H1 (cell line): ENCODE data around the gene GNAO1. TPM values are rescaled to one million over a fixed set of nuclear protein-coding genes. Genes with fewer than 3 reads are reported as not detected.

Experiments used
- CTCF ChIA-PET: fragments of 300-600 bp; sonication (Branson Sonifier 250); formaldehyde crosslinking; loops from one replicate; lab custom pipeline; 2021; ENCODE audit not compliant: partially characterized antibody; lab: Charles Lee
- POLR2A ChIA-PET: fragments of 300-600 bp; sonication (Branson Sonifier 250); formaldehyde crosslinking; loops from one replicate; lab custom pipeline; 2021; ENCODE audit warnings: inconsistent platforms; ENCODE audit not compliant: partially characterized antibody; lab: Charles Lee
- DNase-seq, 2 experiments: peaks; one replicate each; pipeline versions ENCODE4 v3.0.0 to v3.0.0-alpha.2; 2010 to 2022; ENCODE audit warnings: low spot score in 2 of 2, low read depth in 1 of 2, mixed read lengths in 1 of 2
- FAIRE-seq: peaks from 2 replicates; lab custom pipeline; 2011; peaks lifted over from hg19 to GRCh38; lab: Jason Lieb, UNC
- H2AFZ ChIP-seq: 2 replicates; pipeline ENCODE4 v1.8.1; 2012; ENCODE audit warnings: low read length, inconsistent platforms
- H2AK5ac ChIP-seq: 2 replicates; pipeline ENCODE4 v1.6.1; 2013; ENCODE audit warnings: low read depth, low read length
- H2BK120ac ChIP-seq: replicated peaks from 2 replicates; pipeline ENCODE3; 2013; ENCODE audit warnings: low read depth, low read length, inconsistent platforms
- H2BK12ac ChIP-seq: 2 replicates; pipeline ENCODE4 v1.6.1; 2013; ENCODE audit warnings: low read depth, low read length
- H2BK15ac ChIP-seq: 2 replicates; pipeline ENCODE4 v1.6.1; 2013; ENCODE audit warnings: low read length
- H2BK20ac ChIP-seq: 2 replicates; pipeline ENCODE4 v1.6.1; 2013; ENCODE audit warnings: low read length
- H2BK5ac ChIP-seq: 2 replicates; pipeline ENCODE4 v1.6.1; 2013; ENCODE audit warnings: low read depth, low read length
- H3K14ac ChIP-seq: 2 replicates; pipeline ENCODE4 v1.6.1; 2013; ENCODE audit warnings: inconsistent platforms; ENCODE audit not compliant: insufficient read length
- H3K18ac ChIP-seq: 2 replicates; pipeline ENCODE4 v1.6.1; 2013; ENCODE audit warnings: low read length; ENCODE audit errors: extremely low read depth
- H3K23ac ChIP-seq: 2 replicates; pipeline ENCODE4 v1.6.1; 2013; ENCODE audit warnings: inconsistent platforms; ENCODE audit not compliant: insufficient read length
- H3K23me2 ChIP-seq: 2 replicates; pipeline ENCODE4 v1.6.1; 2013; ENCODE audit warnings: low read depth, low read length
- H3K27ac ChIP-seq: 2 replicates; pipeline ENCODE4 v1.6.1; 2011; ENCODE audit warnings: low read depth, low read length, inconsistent platforms
- H3K27me3 ChIP-seq, 4 experiments: replicated peaks in 1 of 4; 1 replicate in 1 of 4; 2 replicates in 3 of 4; pipeline versions ENCODE4 v1.6.1 to v1.8.1; 2011 to 2013; ENCODE audit warnings: low read length in 3 of 4, mild to moderate bottlenecking in 3 of 4, inconsistent platforms in 2 of 4, mixed read lengths in 2 of 4, moderate library complexity in 1 of 4; ENCODE audit not compliant: control insufficient read depth in 3 of 4, insufficient read depth in 3 of 4; ENCODE audit errors: extremely low read depth in 1 of 4
- H3K36me3 ChIP-seq, 4 experiments: 2 replicates each; pipeline versions ENCODE4 v1.6.1 to v1.8.1; 2011 to 2013; ENCODE audit warnings: mild to moderate bottlenecking in 4 of 4, low read length in 3 of 4, moderate library complexity in 2 of 4, control low read depth in 1 of 4, inconsistent platforms in 1 of 4; ENCODE audit not compliant: insufficient read depth in 4 of 4, control insufficient read depth in 2 of 4
- H3K4ac ChIP-seq: replicated peaks from 2 replicates; pipeline ENCODE3; 2013; ENCODE audit warnings: low read length, low read depth, mixed read lengths, inconsistent platforms; ENCODE audit not compliant: insufficient read length
- H3K4me1 ChIP-seq, 4 experiments: replicated peaks in 1 of 4; 1 replicate in 1 of 4; 2 replicates in 3 of 4; pipeline versions ENCODE4 v1.6.1 to v1.8.1; 2011 to 2013; ENCODE audit warnings: low read length in 3 of 4, inconsistent platforms in 2 of 4, mixed read lengths in 1 of 4; ENCODE audit not compliant: insufficient read depth in 4 of 4, control insufficient read depth in 3 of 4
- H3K4me2 ChIP-seq, 2 experiments: 2 replicates each; pipeline versions ENCODE4 v1.6.1 to v1.8.1; 2011 to 2013; ENCODE audit warnings: low read depth in 2 of 2, low read length in 2 of 2, control low read depth in 1 of 2, inconsistent platforms in 1 of 2, mild to moderate bottlenecking in 1 of 2; ENCODE audit not compliant: insufficient read depth in 1 of 2
- H3K4me3 ChIP-seq, 4 experiments: fragments of 200-600, 300-600 bp in 1 of 4; sonication (generic), shearing (Covaris generic), sonication (Bioruptor Twin) in 1 of 4; 2 replicates each; pipeline versions ENCODE4 v1.5.1 to v1.8.1; 2011 to 2016; ENCODE audit warnings: low read length in 4 of 4, low read depth in 3 of 4, control low read depth in 2 of 4, inconsistent platforms in 2 of 4, mild to moderate bottlenecking in 2 of 4, mixed read lengths in 1 of 4, moderate library complexity in 1 of 4; ENCODE audit not compliant: insufficient read depth in 2 of 4; ENCODE audit errors: extremely low read depth in 1 of 4
- H3K56ac ChIP-seq: replicated peaks from 2 replicates; pipeline ENCODE3; 2013; ENCODE audit warnings: low read depth, mild to moderate bottlenecking, mixed read lengths, low read length, inconsistent platforms; ENCODE audit not compliant: insufficient read length
- H3K79me1 ChIP-seq: 2 replicates; pipeline ENCODE4 v1.6.1; 2013; ENCODE audit warnings: low read depth, low read length, control low read depth
- H3K79me2 ChIP-seq, 2 experiments: 2 replicates each; pipeline versions ENCODE4 v1.6.1 to v1.8.1; 2012 to 2013; ENCODE audit warnings: low read length in 2 of 2, mild to moderate bottlenecking in 2 of 2, inconsistent platforms in 1 of 2; ENCODE audit not compliant: insufficient read depth in 2 of 2, control insufficient read depth in 1 of 2
- H3K9ac ChIP-seq, 4 experiments: replicated peaks in 1 of 4; 1 replicate in 1 of 4; 2 replicates in 3 of 4; pipeline versions ENCODE4 v1.6.1 to v1.8.1; 2011 to 2013; ENCODE audit warnings: low read depth in 3 of 4, low read length in 3 of 4, control low read depth in 2 of 4, mild to moderate bottlenecking in 2 of 4, moderate library complexity in 2 of 4, inconsistent platforms in 1 of 4; ENCODE audit errors: extremely low read depth in 1 of 4
- H3K9me3 ChIP-seq, 2 experiments: 2 replicates each; pipeline versions ENCODE4 v1.6.1 to v1.8.1; 2012 to 2013; ENCODE audit warnings: mild to moderate bottlenecking in 2 of 2, moderate library complexity in 2 of 2, control low read depth in 1 of 2, inconsistent platforms in 1 of 2, low read depth in 1 of 2, low read length in 1 of 2, mixed read lengths in 1 of 2; ENCODE audit not compliant: insufficient read depth in 2 of 2
- H4K20me1 ChIP-seq, 2 experiments: replicated peaks in 1 of 2; 2 replicates each; pipeline versions ENCODE3 to v1.8.1; 2011 to 2013; ENCODE audit warnings: inconsistent platforms in 2 of 2, low read length in 2 of 2, mild to moderate bottlenecking in 1 of 2; ENCODE audit not compliant: insufficient read depth in 2 of 2, control insufficient read depth in 1 of 2
- H4K5ac ChIP-seq: 2 replicates; pipeline ENCODE4 v1.6.1; 2013; ENCODE audit warnings: low read length, low read depth, mixed read lengths, inconsistent platforms; ENCODE audit not compliant: insufficient read length
- H4K8ac ChIP-seq: 2 replicates; pipeline ENCODE4 v1.8.0; 2013; ENCODE audit warnings: mild to moderate bottlenecking, moderate library complexity, low read length, inconsistent platforms; ENCODE audit not compliant: insufficient read depth; ENCODE audit errors: extremely low read depth
- H4K91ac ChIP-seq: replicated peaks from 2 replicates; pipeline ENCODE3; 2013; ENCODE audit warnings: low read length, mixed read lengths, inconsistent platforms; ENCODE audit not compliant: insufficient read length
- CBX8 ChIP-seq: fragments of 300-800, 300-1000 bp; sonication (generic); IDR thresholded peaks from 2 replicates; pipeline ENCODE4 v1.7.1; 2016; ENCODE audit warnings: low read depth, low read length, borderline replicate concordance
- CHD1 ChIP-seq: IDR thresholded peaks from 2 replicates; pipeline ENCODE4 v1.6.1; 2012; ENCODE audit warnings: low read depth, low read length, improper control_type of control experiment
- EZH2 ChIP-seq: fragments of 200-600 bp; sonication (generic); IDR thresholded peaks from 2 replicates; pipeline ENCODE4 v1.7.1; 2012; ENCODE audit warnings: low read depth, mild to moderate bottlenecking, moderate library complexity, low read length, inconsistent platforms; ENCODE audit not compliant: severe bottlenecking
- GTF2F1 ChIP-seq: IDR thresholded peaks from 2 replicates; pipeline ENCODE4 v1.6.1; 2012; ENCODE audit warnings: low read depth, low read length, improper control_type of control experiment, borderline replicate concordance
- MAFK ChIP-seq: IDR thresholded peaks from 2 replicates; pipeline ENCODE4 v1.6.1; 2012; ENCODE audit warnings: low read depth, mild to moderate bottlenecking, improper control_type of control experiment, low read length
- WGBS, 2 experiments: shearing (Covaris generic) in 1 of 2; methylation state at CpG; one replicate each; pipeline versions ENCODE4 v1.1.6 to v1.1.7; 2013 to 2015; ENCODE audit warnings: low lambda C conversion rate in 2 of 2, mixed read lengths in 2 of 2, inconsistent platforms in 1 of 2, low coverage in 1 of 2, missing lambda C conversion rate in 1 of 2; ENCODE audit not compliant: insufficient replicate concordance in 2 of 2, insufficient coverage in 1 of 2, insufficient read length in 1 of 2; ENCODE audit errors: extremely low coverage in 1 of 2, missing lambda C conversion rate in 1 of 2; 5-methylcytosine and 5-hydroxymethylcytosine counted together
- polyA plus RNA-seq, 7 experiments: library from polyadenylated mRNA; depleted of rRNA in 3 of 7; stranded (reverse) in 5 of 7; unstranded in 2 of 7; fragments of >200 nt in 5 of 7; fragments of 200-250 nt in 2 of 7; gene quantifications; 1 replicate in 5 of 7; 2 replicates in 1 of 7; 4 replicates in 1 of 7; pipeline versions ENCODE4 v1.2.1 to v1.2.3, GENCODE V29; 2011 to 2013; ENCODE audit warnings: missing spikeins in 2 of 7, mixed read lengths in 2 of 7
- total RNA-seq: library from RNA; stranded (reverse); fragmentation: NEBNext Ultra II Directional; extraction: Animal tissue kit (Norgen Biotek cat#: 25700); gene quantifications from 2 replicates; pipeline ENCODE4 v1.2.1, GENCODE V29; 2021

Gene GNAO1
- total and polyA plus RNA-seq, 2 of the 8 experiments (the other 6 are each of a cell fraction or from before 2014, with no cell fraction given): 6.7 to 34.4 TPM

DNA sequence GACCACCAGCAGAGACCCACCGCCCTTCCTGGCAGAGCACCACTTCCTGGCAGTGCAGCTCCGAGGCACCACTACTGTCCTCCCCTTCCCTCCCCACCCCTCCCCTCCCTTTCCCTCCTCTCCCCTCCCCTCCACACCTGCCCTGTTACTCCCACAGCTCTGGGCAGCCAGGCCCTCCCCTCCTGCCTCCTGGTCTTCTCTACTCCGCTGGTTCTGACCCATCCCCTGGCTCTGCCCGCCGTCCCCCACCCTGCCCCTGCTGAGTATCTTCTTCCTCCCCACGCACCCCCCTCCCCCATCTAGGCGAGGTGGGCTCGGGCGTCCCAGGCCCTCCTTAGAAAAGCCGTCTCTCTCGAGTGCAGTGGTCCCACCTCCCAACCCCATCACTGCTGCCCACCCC lies 156.4 kb downstream of the GNAO1 start:
- CTCF ChIA-PET: interaction anchor here (1.1 to 2.4 kb wide), 5 partner anchors 8 to 493 kb away, joined by 3 to 7 read pairs (median 3); no protein-coding TSS in a partner anchor
- H3K14ac ChIP-seq: no peak overlapping the region
- H3K27ac ChIP-seq: no peak overlapping the region
- no peak overlapping the region for H2AFZ ChIP-seq
- no peak overlapping the region for H3K23ac ChIP-seq
- POLR2A ChIA-PET: interaction anchor here (1.8 kb wide), 1 partner anchor 10 kb away, joined by 5 read pairs; no protein-coding TSS in a partner anchor
- DNase-seq: no peak
- H3K56ac ChIP-seq: no peak overlapping the region
- H2BK12ac ChIP-seq: no peak overlapping the region
- TF ChIP-seq GTF2F1 (no peak), CBX8 (no peak), CHD1 (no peak), MAFK (no peak), EZH2 (no peak)
- H2BK120ac ChIP-seq: no peak overlapping the region
- no peak overlapping the region for H3K4me2 ChIP-seq
- H2BK15ac ChIP-seq: no peak overlapping the region
- H3K4ac ChIP-seq: no peak overlapping the region
- no peak overlapping the region for H3K4me3 ChIP-seq
- no peaks in the 10 kb centered on the region for H3K9me3 ChIP-seq
- no peaks in the 10 kb centered on the region for H3K23me2 ChIP-seq
- H3K79me2 ChIP-seq: no peaks in the 10 kb centered on the region
- no peaks in the 10 kb centered on the region; the same call in 1 of the 2 replicates for H3K79me1 ChIP-seq
- no peak overlapping the region for H4K5ac ChIP-seq
- H3K4me1 ChIP-seq: 0 out of 7 replicates have a peak, but pooled peaks cover 0 to 3% (median 0%) of the 10 kb centered on the region in 4 experiments
- H2BK20ac ChIP-seq: no peak overlapping the region
- no peak overlapping the region for H2BK5ac ChIP-seq
- 75% methylated on average over 2 of the region's 11 CpGs; no CpG with 5 or more reads in 1 of the 2 experiments for WGBS, 2 experiments
- 0 out of 8 replicates have a peak, but pooled peaks cover 0 to 2% (median 0%) of the 10 kb centered on the region in 4 experiments for H3K36me3 ChIP-seq
- H4K20me1 ChIP-seq: peaks cover 0 to 2% of the 10 kb centered on the region in 2 experiments
- H2AK5ac ChIP-seq: no peak overlapping the region
- H4K91ac ChIP-seq: no peak overlapping the region
- no peak overlapping the region for H3K18ac ChIP-seq
- H3K9ac ChIP-seq: no peak overlapping the region
- no peaks in the 10 kb centered on the region for H3K27me3 ChIP-seq
- FAIRE-seq: no peak
- no peak overlapping the region for H4K8ac ChIP-seq
